ENCODE measurements around the gene SBK1.
"Not testable (repeated sequence)": the region's sequence is repeated elsewhere in the genome, so short reads cannot be mapped to it uniquely, and the experiment has no call there.

Gene SBK1

GRCh38 chr16:28308794-28309584, 16.7 kb downstream of the SBK1 start:
- no peak for DNase-seq (ENCODE audit: low spot score)

GRCh38 chr16:28309811-28310311, 17.5 kb downstream of the SBK1 start:
- no peak for DNase-seq (ENCODE audit: low spot score)

GRCh38 chr16:28310796-28311195, 18.5 kb downstream of the SBK1 start:
- DNase-seq (ENCODE audit: low spot score): no peak

- DNase-seq (ENCODE audit: low spot score): no peak
These were observed 19.1 kb downstream of the SBK1 start for GRCh38 chr16:28311413-28311812.

GRCh38 chr16:28311913-28312312, 19.6 kb downstream of the SBK1 start:
- no peak for DNase-seq (ENCODE audit: low spot score)

- DNase-seq (ENCODE audit: low spot score): no peak
These were observed 20.0 kb downstream of the SBK1 start for GRCh38 chr16:28312327-28312726.

- no peak for DNase-seq (ENCODE audit: low spot score)
These were observed 21.3 kb downstream of the SBK1 start for GRCh38 chr16:28313587-28313986.

- no peak for DNase-seq (ENCODE audit: low spot score)
These were observed 23.7 kb downstream of the SBK1 start for GRCh38 chr16:28316054-28316453.

- DNase-seq (ENCODE audit: low spot score): peak; percentile 80
These were observed 24.9 kb downstream of the SBK1 start for GRCh38 chr16:28317040-28317880.

- no peak for DNase-seq (ENCODE audit: low spot score)
These were observed 25.9 kb downstream of the SBK1 start for GRCh38 chr16:28318042-28318744.

GRCh38 chr16:28319476-28320022, 27.2 kb downstream of the SBK1 start:
- no peak for DNase-seq (ENCODE audit: low spot score)

- DNase-seq (ENCODE audit: low spot score): no peak
These were observed 27.8 kb downstream of the SBK1 start for GRCh38 chr16:28320023-28320561.

GRCh38 chr16:28320741-28321140, 28.4 kb downstream of the SBK1 start:
- no peak for DNase-seq (ENCODE audit: low spot score)

GRCh38 chr16:28321700-28322411, 29.5 kb downstream of the SBK1 start:
- peak; percentile 77 for DNase-seq (ENCODE audit: low spot score)

GRCh38 chr16:28324235-28324886, 32.0 kb downstream of the SBK1 start:
- DNase-seq (ENCODE audit: low spot score): no peak

GRCh38 chr16:28324887-28325279, 32.6 kb downstream of the SBK1 start:
- no peak for DNase-seq (ENCODE audit: low spot score)

- peak; percentile 74 for DNase-seq (ENCODE audit: low spot score)
These were observed 34.7 kb downstream of the SBK1 start for GRCh38 chr16:28326881-28327610.

GRCh38 chr16:28330232-28330631, 37.9 kb downstream of the SBK1 start:
- not testable (repeated sequence) for DNase-seq (ENCODE audit: low spot score)

GRCh38 chr16:28330981-28331380, 38.7 kb downstream of the SBK1 start:
- not testable (repeated sequence) for DNase-seq (ENCODE audit: low spot score)

GRCh38 chr16:28332632-28333031, 40.3 kb downstream of the SBK1 start:
- DNase-seq (ENCODE audit: low spot score): not testable (repeated sequence)
